Trophoblast cell (in vitro differentiated cells and primary cell): ENCODE data around the gene OR8U1.

Source experiments
- DNase-seq, 2 donors: peaks; one replicate each; pipeline ENCODE4 v3.0.0-alpha.2; 2016
- H2AFZ ChIP-seq: 2 replicates; pipeline ENCODE4 v1.6.1; 2013; ENCODE audit warnings: low read length, moderate library complexity, mild to moderate bottlenecking; ENCODE audit not compliant: insufficient read depth, poor library complexity
- H2AK5ac ChIP-seq: 2 replicates; pipeline ENCODE4 v1.6.1; 2013; ENCODE audit warnings: mild to moderate bottlenecking, low read length
- H2BK120ac ChIP-seq: 2 replicates; pipeline ENCODE4 v1.6.1; 2013; ENCODE audit warnings: low read length, mild to moderate bottlenecking, moderate library complexity; ENCODE audit not compliant: insufficient read depth, poor library complexity
- H2BK12ac ChIP-seq: 2 replicates; pipeline ENCODE4 v1.6.1; 2013; ENCODE audit warnings: mild to moderate bottlenecking, low read length, moderate library complexity
- H2BK5ac ChIP-seq: 2 replicates; pipeline ENCODE4 v1.6.1; 2013; ENCODE audit warnings: low read length, low read depth, moderate library complexity, mild to moderate bottlenecking; ENCODE audit not compliant: poor library complexity
- H3K14ac ChIP-seq: 2 replicates; pipeline ENCODE4 v1.6.1; 2013; ENCODE audit warnings: mild to moderate bottlenecking, low read length
- H3K18ac ChIP-seq: 2 replicates; pipeline ENCODE4 v1.6.1; 2013; ENCODE audit warnings: mild to moderate bottlenecking, low read length
- H3K23ac ChIP-seq: 2 replicates; pipeline ENCODE4 v1.6.1; 2013; ENCODE audit warnings: low read length
- H3K27ac ChIP-seq: 2 replicates; pipeline ENCODE4 v1.5.1; 2013; ENCODE audit warnings: low read depth, mild to moderate bottlenecking, inconsistent platforms, low read length, moderate library complexity
- H3K27me3 ChIP-seq: 2 replicates; pipeline ENCODE4 v1.6.1; 2013; ENCODE audit warnings: inconsistent platforms, mild to moderate bottlenecking, low read length, moderate library complexity; ENCODE audit not compliant: insufficient read depth
- H3K36me3 ChIP-seq, 2 experiments: 1 replicate in 1 of 2; 2 replicates in 1 of 2; pipeline ENCODE4 v1.6.1; 2013; ENCODE audit warnings: low read length in 2 of 2, mild to moderate bottlenecking in 2 of 2, moderate library complexity in 1 of 2; ENCODE audit not compliant: insufficient read depth in 2 of 2, control insufficient read depth in 1 of 2
- H3K4ac ChIP-seq: 2 replicates; pipeline ENCODE4 v1.6.1; 2013; ENCODE audit warnings: low read depth, mild to moderate bottlenecking, low read length, moderate library complexity
- H3K4me1 ChIP-seq, 2 experiments: 1 replicate in 1 of 2; 2 replicates in 1 of 2; pipeline ENCODE4 v1.6.1; 2013; ENCODE audit warnings: low read length in 2 of 2, mild to moderate bottlenecking in 2 of 2, moderate library complexity in 1 of 2; ENCODE audit not compliant: insufficient read depth in 2 of 2, control insufficient read depth in 1 of 2
- H3K4me2 ChIP-seq: 2 replicates; pipeline ENCODE4 v1.6.1; 2013; ENCODE audit warnings: inconsistent platforms, mild to moderate bottlenecking, low read length, moderate library complexity
- H3K4me3 ChIP-seq: 2 replicates; pipeline ENCODE4 v1.5.1; 2013; ENCODE audit warnings: mild to moderate bottlenecking, low read depth, low read length, inconsistent platforms
- H3K79me1 ChIP-seq: one replicate; pipeline ENCODE4 v1.6.1; 2013; ENCODE audit warnings: low read length
- H3K79me2 ChIP-seq: 2 replicates; pipeline ENCODE4 v1.6.1; 2013; ENCODE audit warnings: low read length, mild to moderate bottlenecking; ENCODE audit not compliant: control insufficient read depth, insufficient read depth, poor library complexity
- H3K9ac ChIP-seq: 2 replicates; pipeline ENCODE4 v1.6.1; 2013; ENCODE audit warnings: mild to moderate bottlenecking, low read length
- H3K9me3 ChIP-seq: 2 replicates; pipeline ENCODE4 v1.6.1; 2013; ENCODE audit warnings: low read depth, mild to moderate bottlenecking, control low read depth, inconsistent platforms, low read length; ENCODE audit not compliant: insufficient read depth
- H4K12ac ChIP-seq: 2 replicates; pipeline ENCODE4 v1.6.1; 2013; ENCODE audit warnings: low read depth, mild to moderate bottlenecking, low read length, moderate library complexity
- H4K8ac ChIP-seq: 2 replicates; pipeline ENCODE4 v1.6.1; 2013; ENCODE audit warnings: low read depth, mild to moderate bottlenecking, low read length, moderate library complexity
- H4K91ac ChIP-seq: one replicate; pipeline ENCODE4 v1.6.1; 2013; ENCODE audit warnings: low read depth, mild to moderate bottlenecking, low read length, moderate library complexity
- WGBS: extraction: QIAGEN DNeasy Blood & Tissue Kit; methylation state at CpG from one replicate; pipeline ENCODE4 v1.1.7; 2013; ENCODE audit warnings: missing lambda C conversion rate; ENCODE audit not compliant: insufficient read length, insufficient coverage; ENCODE audit errors: extremely low coverage; 5-methylcytosine and 5-hydroxymethylcytosine counted together

OR8U1 gene

GRCh38 chr11:56345739-56346138 is 29.7 kb upstream of the OR8U1 start, which contains the start of gene OR8K1:
OR8K1 (plus strand) TSS chr11:56346039; CDS start chr11:56346039, 0 bp downstream.
- no CpG with 5 or more reads among the region's 1 CpG for WGBS
- Histone ChIP-seq H3K23ac (no peak within 1 kb of the TSS), H4K12ac (no peak within 1 kb of the TSS), H3K18ac (no peak within 1 kb of the TSS), H2AFZ (no peak within 1 kb of the TSS), H3K4me2 (no peak within 1 kb of the TSS), H2AK5ac (no peak within 1 kb of the TSS), H3K4ac (no peak within 1 kb of the TSS), H2BK5ac (no peak within 1 kb of the TSS), H2BK120ac (no peak within 1 kb of the TSS), H3K27ac (no peak within 1 kb of the TSS), H3K27me3 (no peaks in the 10 kb centered on the region), H3K9ac (no peak within 1 kb of the TSS), H2BK12ac (no peak within 1 kb of the TSS), H3K4me1 (no peaks in the 10 kb centered on the region), H4K8ac (no peak within 1 kb of the TSS), H3K9me3 (no peaks in the 10 kb centered on the region), H3K4me3 (no peak within 1 kb of the TSS), H3K36me3 (no peaks in the 10 kb centered on the region), H3K79me1 (no peaks in the 10 kb centered on the region), H4K91ac (no peak within 1 kb of the TSS), H3K79me2 (no peaks in the 10 kb centered on the region), H3K14ac (no peak within 1 kb of the TSS)
- DNase-seq, result no peak

GRCh38 chr11:56353991-56354390 is 21.4 kb upstream of the OR8U1 start, which contains the start of gene OR8J1:
OR8J1 (plus strand) TSS chr11:56354291; CDS start chr11:56360247, 5,956 bp downstream.
- H3K4me1 ChIP-seq, result no peaks in the 10 kb centered on the region
- H3K9ac ChIP-seq, result no peak within 1 kb of the TSS
- H3K27ac ChIP-seq, result no peak within 1 kb of the TSS
- H3K27me3 ChIP-seq, result no peaks in the 10 kb centered on the region
- H3K14ac ChIP-seq, result no peak within 1 kb of the TSS
- no peaks in the 10 kb centered on the region for H3K79me2 ChIP-seq
- no peak within 1 kb of the TSS for H2BK120ac ChIP-seq
- no peak within 1 kb of the TSS for H3K4me2 ChIP-seq
- no peaks in the 10 kb centered on the region for H3K79me1 ChIP-seq
- no peaks in the 10 kb centered on the region for H3K36me3 ChIP-seq
- WGBS, result no CpG with 5 or more reads among the region's 2 CpGs
- no peaks in the 10 kb centered on the region for H3K9me3 ChIP-seq
- no peak for DNase-seq
- H2AFZ ChIP-seq, result no peak within 1 kb of the TSS
- no peak within 1 kb of the TSS for H2AK5ac ChIP-seq
- no peak within 1 kb of the TSS for H3K4me3 ChIP-seq
- H4K91ac ChIP-seq, result no peak within 1 kb of the TSS
- no peak within 1 kb of the TSS for H3K18ac ChIP-seq
- no peak within 1 kb of the TSS for H2BK12ac ChIP-seq
- no peak within 1 kb of the TSS for H4K8ac ChIP-seq
- no peak within 1 kb of the TSS for H4K12ac ChIP-seq
- H3K4ac ChIP-seq, result no peak within 1 kb of the TSS
- H2BK5ac ChIP-seq, result no peak within 1 kb of the TSS
- H3K23ac ChIP-seq, result no peak within 1 kb of the TSS

- H3K23ac ChIP-seq, result no peak overlapping the region
- H2AK5ac ChIP-seq, result no peak overlapping the region
- no peaks in the 10 kb centered on the region for H3K79me1 ChIP-seq
- no peak for DNase-seq
- H3K36me3 ChIP-seq, result no peaks in the 10 kb centered on the region
- no peak overlapping the region for H4K91ac ChIP-seq
- no peak overlapping the region for H4K12ac ChIP-seq
- no peaks in the 10 kb centered on the region for H3K27me3 ChIP-seq
- no peak overlapping the region for H3K4me2 ChIP-seq
- no peak overlapping the region for H2BK120ac ChIP-seq
- H3K14ac ChIP-seq, result no peak overlapping the region
- no peak overlapping the region for H3K27ac ChIP-seq
- no peak overlapping the region for H3K4me3 ChIP-seq
- peaks cover 2% of the 10 kb centered on the region for H3K9me3 ChIP-seq
- H3K18ac ChIP-seq, result no peak overlapping the region
- H3K4ac ChIP-seq, result no peak overlapping the region
- no peak overlapping the region for H4K8ac ChIP-seq
- no peak overlapping the region for H3K9ac ChIP-seq
- H2AFZ ChIP-seq, result no peak overlapping the region
- WGBS, result no CpG with 5 or more reads among the region's 2 CpGs
- no peak overlapping the region for H2BK12ac ChIP-seq
- H3K79me2 ChIP-seq, result no peaks in the 10 kb centered on the region
- H3K4me1 ChIP-seq, result no peaks in the 10 kb centered on the region
- H2BK5ac ChIP-seq, result no peak overlapping the region
Measured at GRCh38 chr11:56380120-56380519, 4.7 kb downstream of the OR8U1 start.

GRCh38 chr11:56394381-56394780 is 19.0 kb downstream of the OR8U1 start:
- no CpG with 5 or more reads among the region's 3 CpGs for WGBS
- Histone ChIP-seq H2BK5ac (no peak overlapping the region), H3K18ac (no peak overlapping the region)

More at GRCh38 chr11:56394381-56394780, 19.0 kb downstream of the OR8U1 start:
- Histone ChIP-seq H3K27ac (no peak overlapping the region), H2BK120ac (no peak overlapping the region), H3K36me3 (no peaks in the 10 kb centered on the region), H3K4me1 (no peaks in the 10 kb centered on the region), H3K79me1 (no peaks in the 10 kb centered on the region), H4K12ac (no peak overlapping the region), H3K27me3 (no peaks in the 10 kb centered on the region), H3K4me3 (no peak overlapping the region), H4K91ac (no peak overlapping the region), H4K8ac (no peak overlapping the region), H3K4ac (no peak overlapping the region), H3K23ac (no peak overlapping the region), H3K79me2 (no peaks in the 10 kb centered on the region), H3K9ac (no peak overlapping the region), H2AFZ (no peak overlapping the region), H2BK12ac (no peak overlapping the region), H3K9me3 (no peaks in the 10 kb centered on the region), H3K4me2 (no peak overlapping the region), H3K14ac (no peak overlapping the region), H2AK5ac (no peak overlapping the region)
- DNase-seq, result no peak
